Lung (tissue), 12 donors: ENCODE data around the gene CENPP. TPM values are rescaled to one million over a fixed set of nuclear protein-coding genes. Genes with fewer than 3 reads are reported as not detected.

ENCODE experiments used
- ATAC-seq: fragments of 200-7000 bp; cut with Tn5 transposase; one replicate; pipeline ENCODE4 v1.9.1; 2020; ENCODE audit warnings: moderate number of reproducible peaks; ENCODE audit not compliant: insufficient read depth, low FRiP score
- DNase-seq, 3 donors: peaks; one replicate each; pipeline ENCODE4 v3.0.0-alpha.2; 2013 to 2017
- H3K27ac ChIP-seq, 2 donors: one replicate each; pipeline ENCODE4 v1.5.1; 2013; ENCODE audit warnings: mild to moderate bottlenecking in 2 of 2, moderate library complexity in 2 of 2, control low read depth in 1 of 2, inconsistent platforms in 1 of 2, low read depth in 1 of 2, low read length in 1 of 2
- H3K27me3 ChIP-seq, 3 donors: one replicate each; pipeline ENCODE4 v1.5.1; 2013; ENCODE audit warnings: low read length in 2 of 3; ENCODE audit not compliant: control insufficient read depth in 3 of 3, insufficient read depth in 3 of 3
- H3K36me3 ChIP-seq, 4 donors: one replicate each; pipeline ENCODE4 v1.5.1; 2013; ENCODE audit warnings: low read length in 4 of 4, mild to moderate bottlenecking in 1 of 4, moderate library complexity in 1 of 4; ENCODE audit not compliant: control insufficient read depth in 4 of 4, insufficient read depth in 4 of 4
- H3K4me1 ChIP-seq, 5 donors: one replicate each; pipeline ENCODE4 v1.5.1; 2013; ENCODE audit warnings: low read length in 5 of 5, mild to moderate bottlenecking in 2 of 5, moderate library complexity in 1 of 5; ENCODE audit not compliant: control insufficient read depth in 5 of 5, insufficient read depth in 5 of 5
- H3K4me3 ChIP-seq: one replicate; pipeline ENCODE4 v1.5.1; 2013; ENCODE audit warnings: mild to moderate bottlenecking, control low read depth, moderate library complexity
- H3K9ac ChIP-seq, 2 donors: one replicate each; pipeline ENCODE4 v1.5.1; 2013; ENCODE audit warnings: low read length in 2 of 2, control low read depth in 1 of 2; ENCODE audit not compliant: insufficient read depth in 1 of 2
- H3K9me3 ChIP-seq, 4 donors: one replicate each; pipeline ENCODE4 v1.5.1; 2013; ENCODE audit warnings: low read length in 3 of 4, mild to moderate bottlenecking in 1 of 4, moderate library complexity in 1 of 4; ENCODE audit not compliant: control insufficient read depth in 4 of 4, insufficient read depth in 3 of 4
- CTCF ChIP-seq: IDR thresholded peaks from 2 replicates; pipeline ENCODE4 v1.5.1; 2012; ENCODE audit warnings: mild to moderate bottlenecking; ENCODE audit errors: control extremely low read depth, extremely low read depth
- WGBS, 2 donors: extraction: QIAGEN DNeasy Blood & Tissue Kit; methylation state at CpG; one replicate each; pipeline ENCODE4 v1.1.7; 2013; 5-methylcytosine and 5-hydroxymethylcytosine counted together
- polyA plus RNA-seq, 2 donors: library from polyadenylated mRNA; stranded (reverse); fragments of 200-250 nt; gene quantifications; one replicate each; pipeline ENCODE4 v1.2.1, GENCODE V29; 2013
- total RNA-seq, 2 donors: library from RNA; depleted of rRNA in 1 of 2; stranded (reverse); fragments of >200 nt in 1 of 2; gene quantifications; one replicate each; pipeline ENCODE4 v1.2.1, GENCODE V29; 2014 to 2021
- donor health status: control.
- donor health status: control.
- donor health status: Bipolar disorder and iron deficiency.
- donor health status: healthy.
- donor health status: DM: yes; HTN: yes; CAD: no.

Gene CENPP
- total and polyA plus RNA-seq, 4 donors = 1.2 to 11.8 (median 2.9) TPM

- WGBS, 2 donors = 70 to 73% methylated on average over 35 of the region's 35 CpGs
- H3K4me3 ChIP-seq = no peak overlapping the region
- H3K9me3 ChIP-seq = no peaks in the 10 kb centered on the region
- TF ChIP-seq CTCF = peak; percentile 89
- peak overlapping the region in 1 of 2 donors; percentile 20 for H3K9ac ChIP-seq
- no peaks in the 10 kb centered on the region for H3K27me3 ChIP-seq
- ATAC-seq = no peak
- DNase-seq = peak; percentile 81 to 89 (median 84)
- H3K36me3 ChIP-seq = peaks cover 10 to 48% (median 27%) of the 10 kb centered on the region in 4 donors
- H3K27ac ChIP-seq = no peak overlapping the region
- peaks cover 0 to 5% (median 0%) of the 10 kb centered on the region in 5 donors for H3K4me1 ChIP-seq
These were observed 309.2 kb downstream of the CENPP start for GRCh38 chr9:92634712-92635605.

DNA sequence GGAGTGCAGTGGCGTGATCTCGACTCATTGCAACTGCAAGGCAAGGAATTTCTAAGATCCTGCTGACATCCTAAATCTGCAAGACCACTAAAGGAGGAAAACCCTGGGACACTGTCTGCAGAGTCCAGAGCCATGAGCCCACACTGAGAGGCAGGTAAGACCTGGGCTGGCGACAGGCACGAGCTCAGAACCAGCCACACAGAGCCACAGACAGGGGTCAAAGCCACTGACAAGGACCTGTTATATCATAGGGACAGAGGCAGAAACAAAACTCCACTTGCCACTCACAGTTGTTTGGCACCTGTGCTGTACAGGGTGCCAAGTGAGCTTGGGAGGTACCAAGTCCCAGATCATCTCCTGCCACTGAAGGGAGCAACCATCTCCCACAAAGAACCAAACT is 310.0 kb downstream of the CENPP start:
- no peak overlapping the region for H3K9ac ChIP-seq
- WGBS, 2 donors = 95 to 96% methylated on average over 4 of the region's 4 CpGs

DNA sequence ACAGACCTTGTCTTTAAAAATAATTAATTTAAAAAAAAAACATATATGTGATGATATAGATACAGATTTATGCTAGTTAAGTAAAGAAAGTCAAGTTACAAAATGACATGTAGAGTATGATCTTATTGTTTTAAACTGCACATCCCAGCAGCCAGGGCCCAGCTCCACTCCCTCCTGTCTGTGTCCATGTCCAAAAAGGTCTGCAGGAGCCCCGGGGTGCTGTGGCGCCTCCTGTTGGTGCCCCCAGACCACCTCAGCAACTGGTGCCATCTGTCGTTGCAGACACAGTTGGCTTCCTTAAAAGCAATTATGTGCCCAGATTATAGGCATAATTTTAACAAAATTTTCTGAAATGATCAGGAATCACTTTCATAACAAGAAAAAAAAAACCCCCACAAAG is 310.9 kb downstream of the CENPP start:
- TF ChIP-seq CTCF = no peak
- WGBS, 2 donors = 93 to 97% methylated on average over 3 of the region's 3 CpGs
- no peaks in the 10 kb centered on the region for H3K27me3 ChIP-seq
- no peak overlapping the region for H3K4me3 ChIP-seq
- H3K27ac ChIP-seq = no peak overlapping the region
- peaks cover 0 to 5% (median 0%) of the 10 kb centered on the region in 5 donors for H3K4me1 ChIP-seq
- no peaks in the 10 kb centered on the region for H3K9me3 ChIP-seq
- ATAC-seq = no peak
- H3K9ac ChIP-seq = no peak overlapping the region
- H3K36me3 ChIP-seq = peaks cover 17 to 56% (median 30%) of the 10 kb centered on the region in 4 donors
- DNase-seq = no peak

More for the DNA sequence above, 310.0 kb downstream of the CENPP start:
- Histone ChIP-seq H3K4me3 (no peak overlapping the region), H3K9me3 (no peaks in the 10 kb centered on the region), H3K27me3 (no peaks in the 10 kb centered on the region), H3K36me3 (peaks cover 16 to 54% (median 31%) of the 10 kb centered on the region in 4 donors), H3K27ac (no peak overlapping the region), H3K4me1 (peaks cover 0 to 5% (median 0%) of the 10 kb centered on the region in 5 donors)
- DNase-seq (no peak), ATAC-seq (no peak)
- TF ChIP-seq CTCF = no peak
